Measurements from ENCODE around the gene MIGA2. TPM values are rescaled to one million over a fixed set of nuclear protein-coding genes. Genes with fewer than 3 reads are reported as not detected.

Gene MIGA2
- total and polyA plus RNA-seq, 9 of the 15 experiments (the other 6 are each of a cell fraction or from before 2014, with no cell fraction given), result 0.15 to 54.1 (median 18.0) TPM

- TF ChIP-seq PRMT5 (CRISPR knock-in tag; IDR thresholded peaks at IDR 0.05) (no peak), NBN (IDR thresholded peaks at IDR 0.05; ENCODE audit: low read depth) (peak; percentile 94), MLLT1 (IDR thresholded peaks at IDR 0.05) (peak in 1 of 2 experiments; percentile 44; a peak in 1 of 4 replicates), HMGXB4 (CRISPR knock-in tag; IDR thresholded peaks at IDR 0.05) (no peak), RNF2 (IDR thresholded peaks at IDR 0.05) (0 out of 2 replicates have a peak, but pooled peaks have one; percentile 26), ZNF764 (CRISPR knock-in tag; IDR thresholded peaks at IDR 0.05; ENCODE audit: low read depth) (0 out of 2 replicates have a peak, but pooled peaks have one; percentile 38), HDAC2 (IDR thresholded peaks at IDR 0.05) (peak; percentile 58; the same call in 1 of the 2 replicates), CBX5 (IDR thresholded peaks at IDR 0.05; ENCODE audit: borderline replicate concordance, low read depth) (no peak), FUS (optimal IDR thresholded peaks at IDR 0.05; ENCODE audit: low read depth, low read length) (no peak), ZNF324 (CRISPR knock-in tag; IDR thresholded peaks at IDR 0.05) (no peak), FOXA1 (IDR thresholded peaks at IDR 0.05; ENCODE audit: borderline replicate concordance) (no peak), ARID2 (IDR thresholded peaks at IDR 0.05) (no peak), ZNF212 (CRISPR knock-in tag; IDR thresholded peaks at IDR 0.05) (0 out of 2 replicates have a peak, but pooled peaks have one; percentile 62), ZNF449 (CRISPR knock-in tag; IDR thresholded peaks at IDR 0.05) (no peak), BCOR (IDR thresholded peaks at IDR 0.05) (no peak), CXXC5 (CRISPR knock-in tag; IDR thresholded peaks at IDR 0.05) (peak; percentile 90), ZNF175 (CRISPR knock-in tag; IDR thresholded peaks at IDR 0.05; ENCODE audit: low read depth) (peak; percentile 75), ZEB2 (IDR thresholded peaks at IDR 0.05) (no peak), FOXK1 (CRISPR knock-in tag; IDR thresholded peaks at IDR 0.05; ENCODE audit: borderline replicate concordance) (no peak)
These were observed 74.5 kb downstream of the MIGA2 start, which contains the start of the genes CRAT and PTPA (continued) for GRCh38 chr9:129110740-129111527.
